NK-92 (cell line): ENCODE measurements around the gene SH2D4B.

Source experiments
- DNase-seq: peaks from one replicate; lab custom pipeline; 2025; ENCODE audit not compliant: unreplicated experiment; lab: John Stamatoyannopoulos, UW

SH2D4B gene

GRCh38 chr10:80674809-80675208 is 137.1 kb downstream of the SH2D4B start:
- no peak for DNase-seq

GRCh38 chr10:80681142-80681541 is 143.4 kb downstream of the SH2D4B start:
- no peak for DNase-seq

GRCh38 chr10:80684259-80684658 is 146.6 kb downstream of the SH2D4B start:
- no peak for DNase-seq

- no peak for DNase-seq
These were observed 147.7 kb downstream of the SH2D4B start for GRCh38 chr10:80685355-80685754.

GRCh38 chr10:80686734-80687475 is 149.2 kb downstream of the SH2D4B start:
- DNase-seq = no peak

GRCh38 chr10:80687476-80687789 is 149.7 kb downstream of the SH2D4B start:
- no peak for DNase-seq

GRCh38 chr10:80690434-80690833 is 152.7 kb downstream of the SH2D4B start:
- DNase-seq = no peak

- no peak for DNase-seq
These were observed 153.7 kb downstream of the SH2D4B start for GRCh38 chr10:80691441-80691840.

GRCh38 chr10:80693565-80693964 is 155.9 kb downstream of the SH2D4B start:
- DNase-seq = no peak

GRCh38 chr10:80694930-80695329 is 157.2 kb downstream of the SH2D4B start:
- no peak for DNase-seq
